Tibial nerve (tissue), 4 donors: ENCODE data around the gene PRDM2. TPM values are rescaled to one million over a fixed set of nuclear protein-coding genes. Genes with fewer than 3 reads are reported as not detected.

Experiments used
- DNase-seq, 2 donors: peaks; one replicate each; pipeline ENCODE4 v3.0.0-alpha.2; 2019; ENCODE audit warnings: low spot score in 2 of 2
- H3K27ac ChIP-seq, 4 donors: fragments of 200-600 bp; sonication (generic) in 3 of 4; one replicate each; pipeline ENCODE4 v1.5.1; 2017 to 2019; ENCODE audit warnings: mild to moderate bottlenecking in 1 of 4
- H3K27me3 ChIP-seq, 2 donors: fragments of 200-600 bp; sonication (generic) in 1 of 2; one replicate each; pipeline versions ENCODE4 v1.5.1 to v1.6.0; 2017 to 2019
- H3K36me3 ChIP-seq, 3 donors: fragments of 200-600 bp; sonication (generic); one replicate each; pipeline ENCODE4 v1.5.1; 2018 to 2019
- H3K4me1 ChIP-seq, 4 donors: fragments of 200-600 bp; sonication (generic) in 3 of 4; one replicate each; pipeline ENCODE4 v1.5.1; 2017 to 2019
- H3K4me3 ChIP-seq, 4 donors: fragments of 200-600 bp; sonication (generic) in 3 of 4; one replicate each; pipeline ENCODE4 v1.5.1; 2017 to 2019; ENCODE audit warnings: mild to moderate bottlenecking in 1 of 4, moderate library complexity in 1 of 4
- H3K9me3 ChIP-seq, 4 donors: fragments of 200-600 bp; sonication (generic) in 3 of 4; one replicate each; pipeline ENCODE4 v1.5.1; 2017 to 2019
- CTCF ChIP-seq, 5 experiments: fragments of 200-600 bp in 3 of 5; fragments of 450-650 bp in 2 of 5; sonication (generic) in 3 of 5; IDR thresholded peaks; one replicate each; pipeline ENCODE4 v1.5.1; 2016 to 2019; ENCODE audit warnings: antibody characterized with exemption in 5 of 5, mild to moderate bottlenecking in 3 of 5, moderate library complexity in 2 of 5
- EP300 ChIP-seq, 2 donors: sonication (generic); formaldehyde crosslinking; IDR thresholded peaks; one replicate each; pipeline ENCODE4 v1.6.1; 2017; ENCODE audit warnings: antibody characterized with exemption in 2 of 2, mild to moderate bottlenecking in 1 of 2
- POLR2A ChIP-seq, 2 donors: fragments of 450-650 bp; IDR thresholded peaks; one replicate each; pipeline ENCODE4 v1.6.1; 2017; ENCODE audit warnings: antibody characterized with exemption in 2 of 2, mild to moderate bottlenecking in 2 of 2, moderate library complexity in 2 of 2
- WGBS, 2 donors: methylation state at CpG; one replicate each; pipeline ENCODE4 v1.1.5; 2018; 5-methylcytosine and 5-hydroxymethylcytosine counted together
- total RNA-seq, 4 donors: library from RNA; depleted of rRNA; stranded (reverse); fragments of >200 nt; gene quantifications; one replicate each; pipeline ENCODE4 v1.1.0, GENCODE V29; 2016

The PRDM2 gene
- total RNA-seq, 4 donors from 2014 or later = 26.4 to 48.8 (median 46.5) TPM

- WGBS, 2 donors = 87 to 91% methylated on average over 15 of the region's 15 CpGs
- H3K4me1 ChIP-seq = no peaks in the 10 kb centered on the region
- no peak overlapping the region for H3K27ac ChIP-seq
- no peak for DNase-seq
- no peak overlapping the region for H3K4me3 ChIP-seq
- H3K9me3 ChIP-seq = no peaks in the 10 kb centered on the region
- peaks cover 0 to 14% (median 0%) of the 10 kb centered on the region in 3 donors for H3K36me3 ChIP-seq
- H3K27me3 ChIP-seq = no peaks in the 10 kb centered on the region
- TF ChIP-seq CTCF (IDR thresholded peaks at IDR 0.05) = no peak
These were observed 109.6 kb downstream of the PRDM2 start for GRCh38 chr1:13809461-13810159.

GRCh38 chr1:13812456-13813397 lies 112.7 kb downstream of the PRDM2 start:
- H3K36me3 ChIP-seq = peaks cover 0 to 28% (median 0%) of the 10 kb centered on the region in 3 donors
- no peak for TF ChIP-seq POLR2A (IDR thresholded peaks at IDR 0.05)
- TF ChIP-seq EP300 (IDR thresholded peaks at IDR 0.05) = no peak
- TF ChIP-seq CTCF (IDR thresholded peaks at IDR 0.05) = no peak
- H3K27ac ChIP-seq = no peak overlapping the region
- WGBS, 2 donors = 86 to 90% methylated on average over 19 to 20 of the region's 20 CpGs
- DNase-seq = no peak
- H3K9me3 ChIP-seq = no peaks in the 10 kb centered on the region
- H3K27me3 ChIP-seq = no peaks in the 10 kb centered on the region
- H3K4me3 ChIP-seq = no peak overlapping the region
- no peaks in the 10 kb centered on the region for H3K4me1 ChIP-seq

- peaks cover 0 to 33% (median 0%) of the 10 kb centered on the region in 3 donors for H3K36me3 ChIP-seq
- H3K4me1 ChIP-seq = no peaks in the 10 kb centered on the region
- H3K9me3 ChIP-seq = no peaks in the 10 kb centered on the region
- DNase-seq = no peak
- H3K4me3 ChIP-seq = no peak overlapping the region
- no peak overlapping the region for H3K27ac ChIP-seq
- TF ChIP-seq CTCF (IDR thresholded peaks at IDR 0.05) (peak; percentile 38 to 55 (median 47)), EP300 (IDR thresholded peaks at IDR 0.05) (no peak)
- no peaks in the 10 kb centered on the region for H3K27me3 ChIP-seq
- 46 to 49% methylated on average over 17 of the region's 17 CpGs for WGBS, 2 donors
These were observed 113.5 kb downstream of the PRDM2 start for GRCh38 chr1:13813398-13814012.

GRCh38 chr1:13814131-13814530 lies 114.1 kb downstream of the PRDM2 start:
- Histone ChIP-seq H3K36me3 (peaks cover 0 to 36% (median 0%) of the 10 kb centered on the region in 3 donors), H3K9me3 (no peaks in the 10 kb centered on the region), H3K27ac (no peak overlapping the region), H3K4me1 (no peaks in the 10 kb centered on the region), H3K27me3 (no peaks in the 10 kb centered on the region), H3K4me3 (no peak overlapping the region)
- 83 to 87% methylated on average over 7 of the region's 7 CpGs for WGBS, 2 donors
- DNase-seq = no peak
- TF ChIP-seq CTCF (IDR thresholded peaks at IDR 0.05) (no peak), EP300 (IDR thresholded peaks at IDR 0.05) (no peak), POLR2A (IDR thresholded peaks at IDR 0.05) (no peak)
